Hepatocyte (in vitro differentiated cells): ENCODE results near the gene NLRP11. TPM values are rescaled to one million over a fixed set of nuclear protein-coding genes. Genes with fewer than 3 reads are reported as not detected.

Experiments used
- DNase-seq: peaks from one replicate; pipeline ENCODE4 v3.0.0-alpha.2; 2016; ENCODE audit warnings: low spot score
- H2AFZ ChIP-seq: fragments of 200-600 bp; sonication (generic); 2 replicates; pipeline ENCODE4 v1.6.0; 2016; ENCODE audit warnings: antibody characterized with exemption, mild to moderate bottlenecking
- H3K27ac ChIP-seq: fragments of 200-600 bp; sonication (generic); 2 replicates; pipeline ENCODE4 v1.5.1; 2016; ENCODE audit warnings: mild to moderate bottlenecking
- H3K27me3 ChIP-seq: fragments of 200-600 bp; sonication (generic); 2 replicates; pipeline ENCODE4 v1.6.1; 2016
- H3K36me3 ChIP-seq: fragments of 200-600 bp; sonication (generic); replicated peaks from 2 replicates; pipeline ENCODE4 v1.5.1; 2016; ENCODE audit warnings: low read depth; ENCODE audit not compliant: insufficient read depth
- H3K4me1 ChIP-seq: fragments of 200-600 bp; sonication (generic); 2 replicates; pipeline ENCODE4 v1.5.1; 2016; ENCODE audit warnings: mild to moderate bottlenecking, moderate library complexity; ENCODE audit not compliant: insufficient read depth
- H3K4me2 ChIP-seq: fragments of 200-600 bp; sonication (generic); 2 replicates; pipeline ENCODE4 v1.6.0; 2016
- H3K4me3 ChIP-seq: fragments of 200-600 bp; sonication (generic); 2 replicates; pipeline ENCODE4 v1.5.1; 2016; ENCODE audit warnings: mild to moderate bottlenecking
- H3K79me2 ChIP-seq: fragments of 200-600 bp; sonication (generic); 2 replicates; pipeline ENCODE4 v1.6.0; 2017; ENCODE audit warnings: mild to moderate bottlenecking
- H3K9me2 ChIP-seq: fragments of 200-600 bp; sonication (generic); replicated peaks from 2 replicates; pipeline ENCODE4 v1.6.0; 2017; ENCODE audit warnings: mild to moderate bottlenecking; ENCODE audit not compliant: insufficient read depth
- H3K9me3 ChIP-seq: fragments of 200-600 bp; sonication (generic); 2 replicates; pipeline ENCODE4 v1.5.1; 2016; ENCODE audit warnings: low read depth, mild to moderate bottlenecking
- H4K20me1 ChIP-seq: fragments of 200-600 bp; sonication (generic); 2 replicates; pipeline ENCODE4 v1.6.0; 2016; ENCODE audit warnings: mild to moderate bottlenecking; ENCODE audit not compliant: insufficient read depth, poor library complexity, severe bottlenecking
- CTCF ChIP-seq: fragments of 200-600 bp; sonication (generic); IDR thresholded peaks from 2 replicates; pipeline ENCODE4 v1.5.1; 2016; ENCODE audit warnings: antibody characterized with exemption, mild to moderate bottlenecking; ENCODE audit not compliant: poor library complexity
- EZH2 ChIP-seq: fragments of 200-600 bp; sonication (generic); IDR thresholded peaks from 2 replicates; pipeline ENCODE4 v1.6.1; 2016; ENCODE audit warnings: antibody characterized with exemption, mild to moderate bottlenecking, borderline replicate concordance
- EZH2phosphoT487 ChIP-seq: fragments of 200-600 bp; sonication (generic); IDR thresholded peaks from one replicate; pipeline ENCODE4 v1.6.1; 2018; ENCODE audit warnings: antibody characterized with exemption, mild to moderate bottlenecking, low read depth, moderate library complexity; ENCODE audit not compliant: unreplicated experiment, severe bottlenecking
- WGBS: methylation state at CpG from one replicate; pipeline ENCODE4 v1.1.6; 2016; ENCODE audit warnings: low lambda C conversion rate; ENCODE audit errors: missing lambda C conversion rate; 5-methylcytosine and 5-hydroxymethylcytosine counted together
- polyA plus RNA-seq: library from polyadenylated mRNA; unstranded; fragments of >200 nt; fragmentation: Nextera tagmentation; extraction: Ambion mirVana; gene quantifications from 2 replicates; pipeline ENCODE4 v1.2.1, GENCODE V29; 2016
- total RNA-seq: library from RNA; depleted of rRNA; stranded (reverse); fragments of >200 nt; gene quantifications from 2 replicates; pipeline ENCODE4 v1.2.3, GENCODE V29; 2014

The NLRP11 gene
- total and polyA plus RNA-seq, 2 experiments from 2014 or later = not detected

- Histone ChIP-seq H3K36me3 (no peaks in the 10 kb centered on the region), H3K27ac (no peak overlapping the region), H3K4me1 (no peaks in the 10 kb centered on the region), H4K20me1 (no peaks in the 10 kb centered on the region), H3K4me3 (no peak overlapping the region), H2AFZ (no peak overlapping the region), H3K9me3 (peaks cover 4% of the 10 kb centered on the region), H3K27me3 (no peaks in the 10 kb centered on the region), H3K9me2 (no peaks in the 10 kb centered on the region), H3K4me2 (no peak overlapping the region), H3K79me2 (no peaks in the 10 kb centered on the region)
- TF ChIP-seq EZH2phosphoT487 (no peak), EZH2 (no peak), CTCF (no peak)
- WGBS = 68% methylated on average over 4 of the region's 4 CpGs
- DNase-seq = no peak
Measured at GRCh38 chr19:55857149-55857548, 25.4 kb upstream of the NLRP11 start.

- Histone ChIP-seq H3K4me2 (no peak overlapping the region), H3K36me3 (no peaks in the 10 kb centered on the region), H3K9me2 (no peaks in the 10 kb centered on the region), H3K79me2 (no peaks in the 10 kb centered on the region), H3K4me1 (no peaks in the 10 kb centered on the region), H4K20me1 (no peaks in the 10 kb centered on the region), H3K4me3 (no peak overlapping the region), H3K27me3 (no peaks in the 10 kb centered on the region), H3K27ac (no peak overlapping the region), H3K9me3 (peaks cover 4% of the 10 kb centered on the region), H2AFZ (no peak overlapping the region)
- DNase-seq = no peak
- WGBS = 85% methylated on average over 1 of the region's 1 CpG
- TF ChIP-seq EZH2 = no peak
- no peak for TF ChIP-seq CTCF
- no peak for TF ChIP-seq EZH2phosphoT487
Measured at GRCh38 chr19:55855160-55855559, 23.4 kb upstream of the NLRP11 start.

GRCh38 chr19:55838906-55839305 is 7.1 kb upstream of the NLRP11 start:
- Histone ChIP-seq H3K4me2 (no peak overlapping the region), H3K79me2 (no peaks in the 10 kb centered on the region), H3K4me1 (no peaks in the 10 kb centered on the region), H3K27ac (no peak overlapping the region), H3K36me3 (no peaks in the 10 kb centered on the region), H3K27me3 (no peaks in the 10 kb centered on the region), H4K20me1 (no peaks in the 10 kb centered on the region), H2AFZ (no peak overlapping the region), H3K9me3 (no peaks in the 10 kb centered on the region), H3K4me3 (no peak overlapping the region), H3K9me2 (no peaks in the 10 kb centered on the region)
- TF ChIP-seq EZH2 (no peak), EZH2phosphoT487 (no peak), CTCF (no peak)
- WGBS = 42% methylated on average over 4 of the region's 4 CpGs
- no peak for DNase-seq

- Histone ChIP-seq H3K79me2 (no peaks in the 10 kb centered on the region), H3K4me1 (no peaks in the 10 kb centered on the region), H3K9me3 (no peaks in the 10 kb centered on the region), H3K27me3 (no peaks in the 10 kb centered on the region), H3K4me3 (no peak overlapping the region), H3K9me2 (no peaks in the 10 kb centered on the region), H4K20me1 (no peaks in the 10 kb centered on the region), H3K4me2 (no peak overlapping the region), H3K27ac (no peak overlapping the region), H2AFZ (no peak overlapping the region), H3K36me3 (no peaks in the 10 kb centered on the region)
- DNase-seq = no peak
- 70% methylated on average over 3 of the region's 3 CpGs for WGBS
- TF ChIP-seq CTCF (no peak), EZH2 (no peak), EZH2phosphoT487 (no peak)
Measured at GRCh38 chr19:55838251-55838650, 6.5 kb upstream of the NLRP11 start.
